Measurements from ENCODE around the gene CXCL17. TPM values are rescaled to one million over a fixed set of nuclear protein-coding genes. Genes with fewer than 3 reads are reported as not detected.

CXCL17 gene
- total and polyA plus RNA-seq, 8 donors: 8.5 to 257 (median 15.2) TPM

GRCh38 chr19:42480335-42481095, 37.8 kb upstream of the CXCL17 start:
- Histone ChIP-seq H3K4me1 (peaks cover 0 to 30% of the 10 kb centered on the region in 2 donors), H3K27me3 (no peaks in the 10 kb centered on the region), H3K36me3 (no peaks in the 10 kb centered on the region), H3K9me3 (no peaks in the 10 kb centered on the region), H3K27ac (peak overlapping the region in 1 of 2 donors; percentile 85), H3K4me3 (no peak overlapping the region)
- intact Hi-C loops (cut with DNase I): no loop called here
- peak; percentile 79 for ATAC-seq
- peak in 1 of 4 donors; percentile 22 for DNase-seq
- TF ChIP-seq CTCF (IDR thresholded peaks at IDR 0.05): no peak

- ATAC-seq (no peak), DNase-seq (no peak)
- H3K9me3 ChIP-seq: no peaks in the 10 kb centered on the region
- H3K4me3 ChIP-seq: no peak overlapping the region
- H3K36me3 ChIP-seq: no peaks in the 10 kb centered on the region
- H3K27ac ChIP-seq: peak overlapping the region in 1 of 2 donors; percentile 85
- no peaks in the 10 kb centered on the region for H3K27me3 ChIP-seq
- no peak for TF ChIP-seq CTCF (IDR thresholded peaks at IDR 0.05)
- peaks cover 0 to 30% of the 10 kb centered on the region in 2 donors for H3K4me1 ChIP-seq
- intact Hi-C loops (cut with DNase I): no loop called here
Measured at GRCh38 chr19:42479736-42480135, 37.0 kb upstream of the CXCL17 start.

- Histone ChIP-seq H3K36me3 (no peaks in the 10 kb centered on the region), H3K27me3 (no peaks in the 10 kb centered on the region), H3K9me3 (no peaks in the 10 kb centered on the region), H3K4me3 (no peak overlapping the region), H3K4me1 (peaks cover 0 to 30% of the 10 kb centered on the region in 2 donors), H3K27ac (no peak overlapping the region)
- no peak for TF ChIP-seq CTCF (IDR thresholded peaks at IDR 0.05)
- ATAC-seq (no peak), DNase-seq (no peak)
- intact Hi-C loops (cut with DNase I): no loop called here
Measured at GRCh38 chr19:42478765-42479311, 36.1 kb upstream of the CXCL17 start.

GRCh38 chr19:42477933-42478332, 35.2 kb upstream of the CXCL17 start:
- H3K27ac ChIP-seq: no peak overlapping the region
- no peaks in the 10 kb centered on the region for H3K27me3 ChIP-seq
- H3K9me3 ChIP-seq: no peaks in the 10 kb centered on the region
- DNase-seq: no peak
- no peak for TF ChIP-seq CTCF (IDR thresholded peaks at IDR 0.05)
- no peaks in the 10 kb centered on the region for H3K36me3 ChIP-seq
- no peak overlapping the region for H3K4me3 ChIP-seq
- no peak for ATAC-seq
- intact Hi-C loops (cut with DNase I): no loop called here
- H3K4me1 ChIP-seq: peaks cover 0 to 30% of the 10 kb centered on the region in 2 donors

GRCh38 chr19:42477117-42477516, 34.4 kb upstream of the CXCL17 start:
- DNase-seq: no peak
- H3K9me3 ChIP-seq: no peaks in the 10 kb centered on the region
- intact Hi-C loops (cut with DNase I): no loop called here

More at GRCh38 chr19:42477117-42477516, 34.4 kb upstream of the CXCL17 start:
- Histone ChIP-seq H3K36me3 (no peaks in the 10 kb centered on the region), H3K27ac (no peak overlapping the region), H3K27me3 (no peaks in the 10 kb centered on the region), H3K4me1 (peaks cover 0 to 28% of the 10 kb centered on the region in 2 donors), H3K4me3 (no peak overlapping the region)
- ATAC-seq: no peak
- TF ChIP-seq CTCF (IDR thresholded peaks at IDR 0.05): no peak
